Measurements from ENCODE around the gene OPHN1.

Gene OPHN1, protein sequence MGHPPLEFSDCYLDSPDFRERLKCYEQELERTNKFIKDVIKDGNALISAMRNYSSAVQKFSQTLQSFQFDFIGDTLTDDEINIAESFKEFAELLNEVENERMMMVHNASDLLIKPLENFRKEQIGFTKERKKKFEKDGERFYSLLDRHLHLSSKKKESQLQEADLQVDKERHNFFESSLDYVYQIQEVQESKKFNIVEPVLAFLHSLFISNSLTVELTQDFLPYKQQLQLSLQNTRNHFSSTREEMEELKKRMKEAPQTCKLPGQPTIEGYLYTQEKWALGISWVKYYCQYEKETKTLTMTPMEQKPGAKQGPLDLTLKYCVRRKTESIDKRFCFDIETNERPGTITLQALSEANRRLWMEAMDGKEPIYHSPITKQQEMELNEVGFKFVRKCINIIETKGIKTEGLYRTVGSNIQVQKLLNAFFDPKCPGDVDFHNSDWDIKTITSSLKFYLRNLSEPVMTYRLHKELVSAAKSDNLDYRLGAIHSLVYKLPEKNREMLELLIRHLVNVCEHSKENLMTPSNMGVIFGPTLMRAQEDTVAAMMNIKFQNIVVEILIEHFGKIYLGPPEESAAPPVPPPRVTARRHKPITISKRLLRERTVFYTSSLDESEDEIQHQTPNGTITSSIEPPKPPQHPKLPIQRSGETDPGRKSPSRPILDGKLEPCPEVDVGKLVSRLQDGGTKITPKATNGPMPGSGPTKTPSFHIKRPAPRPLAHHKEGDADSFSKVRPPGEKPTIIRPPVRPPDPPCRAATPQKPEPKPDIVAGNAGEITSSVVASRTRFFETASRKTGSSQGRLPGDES

DNA sequence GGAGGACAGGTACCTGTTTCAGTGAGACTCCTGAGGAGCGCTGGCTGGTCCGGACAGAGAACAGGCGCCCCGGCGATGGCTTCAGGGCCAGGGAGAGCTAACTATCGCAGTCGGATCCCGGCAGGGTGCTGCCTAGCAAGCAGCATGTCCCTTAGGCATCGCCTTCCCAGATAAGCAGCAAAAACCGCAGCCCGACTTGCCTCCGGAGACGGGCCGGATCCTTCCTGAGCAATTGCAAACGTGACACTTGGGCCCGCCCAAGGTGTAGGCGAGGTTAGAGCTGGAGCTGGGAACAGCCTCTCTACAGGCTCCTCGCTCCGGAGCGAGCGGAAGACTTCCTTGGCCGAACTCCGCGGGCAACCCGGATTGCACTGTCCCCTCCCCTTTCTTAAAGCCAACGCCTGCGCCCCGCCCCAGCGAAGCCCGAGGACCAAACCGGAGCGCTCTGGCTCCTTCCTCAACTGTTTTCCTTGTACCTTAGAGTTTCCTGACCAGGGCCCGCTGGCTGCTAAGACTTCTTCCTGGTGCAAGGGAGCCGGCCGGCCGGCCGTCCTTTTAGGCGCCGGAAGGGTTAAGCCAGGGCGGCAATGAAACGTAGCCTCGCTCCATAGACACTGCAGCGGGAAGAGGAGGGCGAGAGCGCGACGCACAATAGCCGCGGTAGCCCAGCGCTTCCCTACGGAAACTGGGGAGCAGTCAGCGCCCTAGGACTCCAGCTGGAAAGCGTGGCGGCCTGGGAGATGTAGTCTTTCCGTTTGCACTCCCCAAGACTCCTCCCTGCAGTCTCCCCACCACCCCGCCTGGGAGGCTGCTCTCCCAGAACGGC, at the start of gene OPHN1:
OPHN1 (minus strand) TSS at position 341 of the 826 bp plus-strand sequence. CDS start 475 bp downstream, outside the sequence.
- Mint-ChIP-seq H3K27me3 (peaks cover 18% of the 10 kb centered on the region), H3K27ac (no peak within 1 kb of the TSS), H3K36me3 (no peaks in the 10 kb centered on the region), H3K9me3 (no peaks in the 10 kb centered on the region), H3K4me1 (peaks cover 10% of the 10 kb centered on the region), H3K4me3 (peak within 1 kb of the TSS; percentile 84)

GRCh38 chrX:68480969-68481368, 47.7 kb upstream of the OPHN1 start:
- no peaks in the 10 kb centered on the region for H3K4me1 Mint-ChIP-seq
- no peak overlapping the region for H3K27ac Mint-ChIP-seq
- H3K27me3 Mint-ChIP-seq = no peaks in the 10 kb centered on the region
- no peaks in the 10 kb centered on the region for H3K36me3 Mint-ChIP-seq
- H3K9me3 Mint-ChIP-seq = no peaks in the 10 kb centered on the region
- no peak overlapping the region for H3K4me3 Mint-ChIP-seq

DNA sequence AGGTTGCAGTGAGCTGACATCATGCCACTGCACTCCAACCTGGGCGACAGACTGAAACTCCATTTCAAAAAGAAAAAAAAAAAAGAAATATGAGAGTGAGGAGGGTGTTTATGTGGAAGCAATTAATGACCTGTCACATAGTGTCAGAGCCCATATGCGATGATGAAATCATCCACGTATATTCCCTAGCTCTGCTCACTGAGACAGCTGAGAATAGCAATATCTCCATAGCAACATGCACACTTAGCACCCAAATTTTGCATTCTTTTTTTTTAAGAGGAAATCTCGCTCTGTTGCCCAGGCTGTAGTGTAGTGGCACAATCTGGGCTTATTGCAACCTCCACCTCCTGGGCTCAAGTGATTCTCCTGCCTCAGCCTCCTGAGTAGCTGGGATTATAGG, 31.5 kb upstream of the OPHN1 start:
- no peak overlapping the region for H3K27ac Mint-ChIP-seq
- no peaks in the 10 kb centered on the region for H3K9me3 Mint-ChIP-seq
- H3K27me3 Mint-ChIP-seq = no peaks in the 10 kb centered on the region
- no peaks in the 10 kb centered on the region for H3K4me1 Mint-ChIP-seq
- no peaks in the 10 kb centered on the region for H3K36me3 Mint-ChIP-seq
- no peak overlapping the region for H3K4me3 Mint-ChIP-seq

DNA sequence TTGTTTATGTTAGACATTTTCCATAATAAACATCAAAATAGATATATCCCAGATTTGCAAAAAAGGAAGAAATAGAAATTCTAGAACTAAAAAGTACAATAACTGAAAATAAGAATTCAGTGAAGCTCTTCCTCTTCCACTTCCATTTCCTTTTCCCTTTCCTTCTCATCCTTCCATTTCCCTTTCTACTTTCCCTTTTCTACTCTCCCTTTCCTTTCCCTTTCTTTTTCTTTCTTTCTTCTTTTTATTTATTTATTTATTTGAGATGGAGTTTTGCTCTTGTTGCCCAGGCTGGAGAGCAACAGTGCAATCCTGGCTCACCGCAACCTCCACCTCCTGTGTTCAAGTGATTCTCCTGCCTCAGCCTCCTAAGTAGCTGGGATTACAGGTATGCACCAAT, 30.6 kb upstream of the OPHN1 start:
- H3K9me3 Mint-ChIP-seq = no peaks in the 10 kb centered on the region
- H3K27ac Mint-ChIP-seq = no peak overlapping the region
- H3K4me3 Mint-ChIP-seq = no peak overlapping the region
- no peaks in the 10 kb centered on the region for H3K36me3 Mint-ChIP-seq
- H3K4me1 Mint-ChIP-seq = no peaks in the 10 kb centered on the region
- no peaks in the 10 kb centered on the region for H3K27me3 Mint-ChIP-seq

GRCh38 chrX:68462653-68463052, 29.4 kb upstream of the OPHN1 start:
- H3K4me1 Mint-ChIP-seq = no peaks in the 10 kb centered on the region
- no peak overlapping the region for H3K4me3 Mint-ChIP-seq
- H3K36me3 Mint-ChIP-seq = no peaks in the 10 kb centered on the region
- no peaks in the 10 kb centered on the region for H3K27me3 Mint-ChIP-seq
- no peak overlapping the region for H3K27ac Mint-ChIP-seq
- H3K9me3 Mint-ChIP-seq = no peaks in the 10 kb centered on the region

- H3K4me1 Mint-ChIP-seq = no peaks in the 10 kb centered on the region
- no peak overlapping the region for H3K4me3 Mint-ChIP-seq
- H3K27me3 Mint-ChIP-seq = no peaks in the 10 kb centered on the region
- no peak overlapping the region for H3K27ac Mint-ChIP-seq
- no peaks in the 10 kb centered on the region for H3K9me3 Mint-ChIP-seq
- H3K36me3 Mint-ChIP-seq = no peaks in the 10 kb centered on the region
These were observed 28.9 kb upstream of the OPHN1 start for GRCh38 chrX:68462197-68462596.

DNA sequence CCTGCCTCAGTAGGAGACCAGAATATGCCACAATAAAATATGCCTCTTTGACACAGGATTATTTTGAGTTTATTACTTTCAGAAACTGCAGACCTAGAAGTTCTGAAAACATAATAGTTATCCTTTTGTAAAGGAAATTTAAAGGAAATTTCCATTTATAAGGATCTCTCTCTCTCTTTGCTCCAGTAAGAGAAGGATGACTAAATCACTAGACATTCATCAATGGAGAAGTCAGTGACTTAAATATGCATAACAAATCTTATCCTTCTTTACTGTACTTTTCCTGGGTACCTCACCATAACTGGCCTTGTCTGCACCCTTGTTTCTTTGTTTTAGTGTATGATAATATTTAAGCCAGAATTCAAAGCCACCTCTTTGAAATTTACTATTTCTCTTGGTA, 28.3 kb upstream of the OPHN1 start:
- Mint-ChIP-seq H3K4me3 (no peak overlapping the region), H3K27me3 (no peaks in the 10 kb centered on the region), H3K27ac (no peak overlapping the region), H3K4me1 (no peaks in the 10 kb centered on the region), H3K9me3 (no peaks in the 10 kb centered on the region), H3K36me3 (no peaks in the 10 kb centered on the region)

- Mint-ChIP-seq H3K36me3 (no peaks in the 10 kb centered on the region), H3K9me3 (no peaks in the 10 kb centered on the region), H3K4me3 (no peak overlapping the region), H3K27me3 (no peaks in the 10 kb centered on the region), H3K4me1 (no peaks in the 10 kb centered on the region), H3K27ac (no peak overlapping the region)
These were observed 27.8 kb upstream of the OPHN1 start for GRCh38 chrX:68461093-68461492.

- no peaks in the 10 kb centered on the region for H3K4me1 Mint-ChIP-seq
- H3K27me3 Mint-ChIP-seq = no peaks in the 10 kb centered on the region
- no peak overlapping the region for H3K27ac Mint-ChIP-seq
- H3K9me3 Mint-ChIP-seq = no peaks in the 10 kb centered on the region
- H3K36me3 Mint-ChIP-seq = no peaks in the 10 kb centered on the region
- no peak overlapping the region for H3K4me3 Mint-ChIP-seq
These were observed 21.8 kb upstream of the OPHN1 start for GRCh38 chrX:68455151-68455510.

- H3K4me3 Mint-ChIP-seq = no peak overlapping the region
- H3K27me3 Mint-ChIP-seq = no peaks in the 10 kb centered on the region
- no peaks in the 10 kb centered on the region for H3K36me3 Mint-ChIP-seq
- no peaks in the 10 kb centered on the region for H3K4me1 Mint-ChIP-seq
- H3K9me3 Mint-ChIP-seq = no peaks in the 10 kb centered on the region
- H3K27ac Mint-ChIP-seq = no peak overlapping the region
These were observed 21.3 kb upstream of the OPHN1 start for GRCh38 chrX:68454476-68455150.

- Mint-ChIP-seq H3K4me3 (no peak overlapping the region), H3K27me3 (no peaks in the 10 kb centered on the region), H3K9me3 (no peaks in the 10 kb centered on the region), H3K36me3 (no peaks in the 10 kb centered on the region), H3K27ac (no peak overlapping the region), H3K4me1 (no peaks in the 10 kb centered on the region)
These were observed 18.4 kb upstream of the OPHN1 start for GRCh38 chrX:68451720-68452119.

GRCh38 chrX:68443155-68443868, 10.0 kb upstream of the OPHN1 start:
- Mint-ChIP-seq H3K27ac (no peak overlapping the region), H3K4me3 (no peak overlapping the region), H3K9me3 (no peaks in the 10 kb centered on the region)

DNA sequence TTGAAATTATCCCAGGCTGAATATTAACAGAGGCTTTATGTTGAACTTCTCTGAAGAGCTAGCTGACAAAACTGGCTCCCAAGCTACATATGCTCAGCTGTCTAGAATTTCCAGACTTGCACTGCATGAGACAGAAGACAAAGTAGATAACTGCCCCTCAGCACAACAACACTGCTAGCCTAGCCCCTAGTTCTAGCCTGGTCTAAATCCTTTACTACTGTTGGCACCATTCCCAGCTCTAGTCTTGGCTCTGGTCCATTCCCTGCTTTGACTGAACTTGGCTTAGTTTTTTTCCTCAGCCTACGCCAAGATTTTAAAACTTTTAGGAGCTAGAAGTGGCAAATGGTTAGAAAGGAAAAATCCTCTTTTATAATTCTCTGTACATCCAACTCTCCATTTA, 7.6 kb upstream of the OPHN1 start:
- Mint-ChIP-seq H3K4me1 (peaks cover 9% of the 10 kb centered on the region), H3K27ac (no peak overlapping the region), H3K36me3 (no peaks in the 10 kb centered on the region), H3K9me3 (no peaks in the 10 kb centered on the region), H3K4me3 (no peak overlapping the region), H3K27me3 (peaks cover 2% of the 10 kb centered on the region)

More at GRCh38 chrX:68443155-68443868, 10.0 kb upstream of the OPHN1 start:
- H3K36me3 Mint-ChIP-seq = no peaks in the 10 kb centered on the region
- peaks cover 9% of the 10 kb centered on the region for H3K4me1 Mint-ChIP-seq
- peaks cover 2% of the 10 kb centered on the region for H3K27me3 Mint-ChIP-seq

DNA sequence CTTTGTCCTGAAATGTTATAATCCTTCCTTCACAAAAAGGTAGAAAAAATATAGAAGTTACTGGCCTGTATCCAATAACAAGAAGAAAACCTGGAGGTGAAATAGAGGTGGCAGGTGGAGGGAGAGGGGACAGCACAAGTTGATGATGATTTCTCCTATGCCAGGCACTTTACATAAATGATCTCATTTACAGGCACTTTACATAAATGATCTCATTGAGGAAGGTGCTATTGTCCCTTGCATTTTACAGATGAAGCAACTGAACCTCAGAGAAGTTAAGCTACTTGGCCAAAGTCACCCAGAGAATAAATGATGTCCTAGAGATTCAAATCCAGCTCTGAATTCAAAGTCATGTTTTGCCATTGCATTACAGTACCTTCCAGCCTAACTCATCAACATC, 7.1 kb upstream of the OPHN1 start:
- Mint-ChIP-seq H3K36me3 (no peaks in the 10 kb centered on the region), H3K27ac (no peak overlapping the region), H3K27me3 (peaks cover 2% of the 10 kb centered on the region), H3K9me3 (no peaks in the 10 kb centered on the region), H3K4me3 (no peak overlapping the region), H3K4me1 (peaks cover 9% of the 10 kb centered on the region)

- Mint-ChIP-seq H3K36me3 (no peaks in the 10 kb centered on the region), H3K9me3 (no peaks in the 10 kb centered on the region), H3K27ac (no peak overlapping the region), H3K4me1 (peaks cover 9% of the 10 kb centered on the region), H3K4me3 (no peak overlapping the region), H3K27me3 (peaks cover 8% of the 10 kb centered on the region)
These were observed 6.0 kb upstream of the OPHN1 start for GRCh38 chrX:68439341-68439740.

All from activated naive CD4-positive, alpha-beta T cell treated with anti-CD3 and anti-CD28 coated beads, Interleukin-2, amount 50 U/mL, for 24 hours (primary cell).